HepG2 (cell line): ENCODE data around the gene ABHD15. TPM values are rescaled to one million over a fixed set of nuclear protein-coding genes. Genes with fewer than 3 reads are reported as not detected.

Source experiments
- ATAC-seq: fragments of 200-7000 bp; cut with Tn5 transposase; 3 replicates; pipeline ENCODE4 v1.9.1; 2020; ENCODE audit warnings: mild to moderate bottlenecking, moderate library complexity
- BruUV-seq: library from RNA; stranded (reverse); fragments of 400-500 nt; replicated peaks from 2 replicates; lab custom pipeline; 2021; lab: Mats Ljungman, UMichigan
- CTCF ChIA-PET: fragments of 300-600 bp; formaldehyde crosslinking; extraction: SDS; loops from one replicate; lab custom pipeline; 2021; ENCODE audit warnings: low total read pairs, inconsistent platforms, low intra/inter-chr PET ratio; lab: Yijun Ruan, JAX
- POLR2A ChIA-PET: fragments of 350-600 bp; sonication (Branson Sonifier 250); formaldehyde crosslinking; loops from one replicate; lab custom pipeline; 2020; ENCODE audit warnings: antibody characterized with exemption, inconsistent platforms; lab: Yijun Ruan, JAX
- DNase-seq: peaks from one replicate; pipeline ENCODE4 v3.0.0-alpha.2; 2015; ENCODE audit warnings: low spot score
- FAIRE-seq: peaks from 3 replicates; lab custom pipeline; 2011; peaks lifted over from hg19 to GRCh38; lab: Jason Lieb, UNC
- H2AFZ ChIP-seq: one replicate; pipeline ENCODE4 v1.6.1; 2011; ENCODE audit warnings: low read length, inconsistent platforms
- H3K27ac ChIP-seq: fragments of 300-600 bp; 3 replicates; pipeline ENCODE4 v1.8.0; 2011; ENCODE audit warnings: mixed run types, mild to moderate bottlenecking, mixed read lengths, low read length, inconsistent platforms; ENCODE audit not compliant: insufficient read depth; ENCODE audit errors: extremely low read length
- H3K27me3 ChIP-seq, 2 experiments: fragments of 200-600 bp in 1 of 2; 2 replicates in 1 of 2; 3 replicates in 1 of 2; pipeline versions ENCODE4 v1.6.0 to v1.8.0; 2011; ENCODE audit warnings: low read length in 2 of 2, mild to moderate bottlenecking in 2 of 2, moderate library complexity in 2 of 2, inconsistent platforms in 1 of 2; ENCODE audit not compliant: insufficient read depth in 2 of 2, control insufficient read depth in 1 of 2
- H3K36me3 ChIP-seq, 2 experiments: fragments of 200-600 bp in 1 of 2; replicated peaks in 1 of 2; 2 replicates in 1 of 2; 3 replicates in 1 of 2; pipeline versions ENCODE4 v1.5.1 to v1.8.0; 2011; ENCODE audit warnings: low read length in 2 of 2, inconsistent platforms in 1 of 2; ENCODE audit not compliant: insufficient read depth in 2 of 2, control insufficient read depth in 1 of 2
- H3K4me1 ChIP-seq: 2 replicates; pipeline ENCODE4 v1.5.1; 2012; ENCODE audit warnings: low read length, inconsistent platforms; ENCODE audit not compliant: insufficient read depth
- H3K4me2 ChIP-seq: 2 replicates; pipeline ENCODE4 v1.6.0; 2011; ENCODE audit warnings: low read depth, low read length, inconsistent platforms
- H3K4me3 ChIP-seq, 3 experiments: fragments of 200-600 bp in 1 of 3; sonication (generic), shearing (Covaris generic) in 1 of 3; replicated peaks in 1 of 3; 2 replicates each; pipeline ENCODE4 v1.5.1; 2011 to 2016; ENCODE audit warnings: low read length in 3 of 3, inconsistent platforms in 2 of 3, low read depth in 2 of 3, mild to moderate bottlenecking in 2 of 3, control low read depth in 1 of 3, mixed read lengths in 1 of 3; ENCODE audit not compliant: insufficient read depth in 1 of 3
- H3K79me2 ChIP-seq: one replicate; pipeline ENCODE4 v1.6.1; 2011; ENCODE audit warnings: low read length, inconsistent platforms; ENCODE audit not compliant: insufficient read depth
- H3K9ac ChIP-seq: 2 replicates; pipeline ENCODE4 v1.6.0; 2011; ENCODE audit warnings: mild to moderate bottlenecking, low read depth, low read length, inconsistent platforms; ENCODE audit not compliant: insufficient read depth
- H3K9me3 ChIP-seq: 2 replicates; pipeline ENCODE4 v1.5.1; 2012; ENCODE audit warnings: mild to moderate bottlenecking, low read length
- H4K20me1 ChIP-seq: 2 replicates; pipeline ENCODE4 v1.6.0; 2011; ENCODE audit warnings: inconsistent platforms, mild to moderate bottlenecking, low read length, moderate library complexity; ENCODE audit not compliant: insufficient read depth
- BCL3 ChIP-seq: sonication (generic); formaldehyde crosslinking; IDR thresholded peaks from 2 replicates; pipeline ENCODE4 v1.5.1; 2020; ENCODE audit warnings: mild to moderate bottlenecking, missing genetic modification reagents, moderate library complexity
- CBX2 ChIP-seq, 2 experiments: fragments of 200-600 bp in 1 of 2; sonication (generic); formaldehyde crosslinking in 1 of 2; IDR thresholded peaks; 2 replicates each; pipeline versions ENCODE4 v1.7.0 to v1.8.1; 2018 to 2022; ENCODE audit warnings: low read depth in 2 of 2, low read length in 1 of 2, mild to moderate bottlenecking in 1 of 2, missing genetic modification reagents in 1 of 2
- LCORL ChIP-seq, 2 experiments: fragments of 450-650 bp in 1 of 2; sonication (generic) in 1 of 2; formaldehyde crosslinking in 1 of 2; IDR thresholded peaks; 2 replicates each; pipeline versions ENCODE4 v1.5.0 to v1.6.1; 2017 to 2020; ENCODE audit warnings: antibody characterized with exemption in 1 of 2, missing genetic modification reagents in 1 of 2
- MAF1 ChIP-seq: sonication (generic); formaldehyde crosslinking; IDR thresholded peaks from 2 replicates; pipeline ENCODE4 v1.5.0; 2020; ENCODE audit warnings: missing genetic modification reagents, borderline replicate concordance
- MED8 ChIP-seq: sonication (generic); formaldehyde crosslinking; IDR thresholded peaks from 2 replicates; pipeline ENCODE4 v1.8.1; 2023; ENCODE audit warnings: mild to moderate bottlenecking, missing genetic modification reagents; ENCODE audit not compliant: insufficient replicate concordance
- NFAT5 ChIP-seq: sonication (generic); formaldehyde crosslinking; IDR thresholded peaks from 2 replicates; pipeline ENCODE4 v1.4.0; 2020; ENCODE audit warnings: missing genetic modification reagents
- RARG ChIP-seq: sonication (generic); formaldehyde crosslinking; IDR thresholded peaks from 2 replicates; pipeline ENCODE4 v1.4.0; 2020; ENCODE audit warnings: low read depth, mild to moderate bottlenecking, missing genetic modification reagents
- RFX1 ChIP-seq: fragments of 450-650 bp; IDR thresholded peaks from 2 replicates; pipeline ENCODE4 v1.6.1; 2017
- RORA ChIP-seq: sonication (generic); formaldehyde crosslinking; IDR thresholded peaks from 2 replicates; pipeline ENCODE4 v1.5.0; 2020; ENCODE audit warnings: mild to moderate bottlenecking, missing genetic modification reagents, moderate library complexity
- SOX5 ChIP-seq: IDR thresholded peaks from 2 replicates; pipeline ENCODE4 v1.6.1; 2016; ENCODE audit warnings: borderline replicate concordance
- TBX3 ChIP-seq: fragments of 450-650 bp; IDR thresholded peaks from 2 replicates; pipeline ENCODE4 v1.6.1; 2017; ENCODE audit warnings: antibody characterized with exemption, mild to moderate bottlenecking, inconsistent platforms, borderline replicate concordance
- ZC3H13 ChIP-seq: sonication (generic); formaldehyde crosslinking; IDR thresholded peaks from 2 replicates; pipeline ENCODE4 v1.8.1; 2023; ENCODE audit warnings: mild to moderate bottlenecking, missing genetic modification reagents, moderate library complexity
- ZNF280D ChIP-seq: sonication (generic); formaldehyde crosslinking; IDR thresholded peaks from 2 replicates; pipeline ENCODE4 v1.5.1; 2020; ENCODE audit warnings: mild to moderate bottlenecking, missing genetic modification reagents
- WGBS: methylation state at CpG from one replicate; pipeline ENCODE4 v1.1.6; 2017; ENCODE audit warnings: low lambda C conversion rate; 5-methylcytosine and 5-hydroxymethylcytosine counted together
- in situ Hi-C: cut with HindIII; loops from 2 replicates; pipeline ENCODE4 v1.10.0; 2017; ENCODE audit warnings: low pct_unique_long_range_greater_than_20kb; ENCODE audit not compliant: extremely low pct_ligation_motif_present
- intact Hi-C: fragments of 100-400 bp; cut with micrococcal nuclease; formaldehyde crosslinking; loops from one replicate; pipeline ENCODE4 v1.10.0; 2022; ENCODE audit not compliant: unreplicated experiment
- polyA plus RNA-seq, 8 experiments: library from polyadenylated mRNA; depleted of rRNA in 3 of 8; stranded (reverse) in 7 of 8; unstranded in 1 of 8; fragments of >200 nt; fragmentation: Illumina TruSeq in 4 of 8; extraction: Trizol in 4 of 8; gene quantifications; 2 replicates each; pipeline versions ENCODE4 v1.2.1 to v1.2.3, GENCODE V29; 2011 to 2016; ENCODE audit warnings: low read depth in 4 of 8, missing spikeins in 1 of 8, mixed read lengths in 1 of 8; ENCODE audit not compliant: insufficient read depth in 1 of 8
- total RNA-seq, 5 experiments: library from RNA; depleted of rRNA; stranded (reverse); fragments of >200 nt; fragmentation: Illumina TruSeq; extraction: Trizol; gene quantifications; 2 replicates each; pipeline ENCODE4 v1.2.3, GENCODE V29; 2016; ENCODE audit warnings: low read depth in 1 of 5

ABHD15 gene
- total and polyA plus RNA-seq, 2 of the 13 experiments (the other 11 are each of a cell fraction or from before 2014, with no cell fraction given): 2.4 to 7.7 TPM

- Histone ChIP-seq H3K36me3 (0 out of 5 replicates have a peak, but pooled peaks cover under 1 to 1% of the 10 kb centered on the region in 2 experiments), H3K9ac (no peak overlapping the region), H4K20me1 (no peaks in the 10 kb centered on the region; the same call in 1 of the 2 replicates), H3K4me1 (no peaks in the 10 kb centered on the region), H3K9me3 (no peaks in the 10 kb centered on the region), H3K27ac (no peak overlapping the region), H3K79me2 (no peaks in the 10 kb centered on the region), H2AFZ (no peak overlapping the region), H3K27me3 (peaks cover 0 to 3% of the 10 kb centered on the region in 2 experiments; a peak in 2 of 5 replicates), H3K4me3 (no peak overlapping the region), H3K4me2 (no peak overlapping the region)
- CTCF ChIA-PET: no interaction called here
- FAIRE-seq (no peak), ATAC-seq (no peak), DNase-seq (no peak)
- 91% methylated on average over 5 of the region's 5 CpGs for WGBS
- intact Hi-C loops (no loop called here), in situ Hi-C loops (no loop called here)
- BruUV-seq: no TSS peak
- POLR2A ChIA-PET: no interaction called here
- TF ChIP-seq RFX1: no peak
- no peak for TF ChIP-seq RARG (CRISPR knock-in tag)
- TF ChIP-seq MED8 (CRISPR knock-in tag): no peak
- TF ChIP-seq MAF1 (CRISPR knock-in tag): no peak
- no peak for TF ChIP-seq BCL3 (CRISPR knock-in tag)
- no peak for TF ChIP-seq ZNF280D (CRISPR knock-in tag)
- no peak for TF ChIP-seq SOX5 (CRISPR knock-in tag)
- TF ChIP-seq LCORL (IDR thresholded peaks at IDR 0.05): no peak
- no peak for TF ChIP-seq LCORL (CRISPR knock-in tag; IDR thresholded peaks at IDR 0.05)
- no peak for TF ChIP-seq ZC3H13 (CRISPR knock-in tag)
- TF ChIP-seq TBX3: no peak
- no peak for TF ChIP-seq NFAT5 (CRISPR knock-in tag)
- TF ChIP-seq CBX2 (IDR thresholded peaks at IDR 0.05; ENCODE audit: low read depth, low read length): no peak
- TF ChIP-seq CBX2 (CRISPR knock-in tag; IDR thresholded peaks at IDR 0.05; ENCODE audit: low read depth): no peak
- no peak for TF ChIP-seq RORA
Observed at GRCh38 chr17:29549177-29549923, 17.5 kb downstream of the ABHD15 start.
